Osteocyte (in vitro differentiated cells): ENCODE results near the gene TTLL13. TPM values are rescaled to one million over a fixed set of nuclear protein-coding genes. Genes with fewer than 3 reads are reported as not detected.

Source experiments
- DNase-seq: peaks from one replicate; pipeline ENCODE4 v3.0.0; 2021; ENCODE audit warnings: mixed read lengths; ENCODE audit not compliant: unreplicated experiment; ENCODE audit errors: extremely low spot score
- H3K27ac Mint-ChIP-seq: one replicate; pipeline ENCODE4 v1.8.0; 2021; ENCODE audit warnings: mild to moderate bottlenecking, mixed read lengths; ENCODE audit not compliant: unreplicated experiment
- H3K27me3 Mint-ChIP-seq: one replicate; pipeline ENCODE4 v1.8.0; 2021; ENCODE audit warnings: mixed read lengths; ENCODE audit not compliant: unreplicated experiment
- H3K36me3 Mint-ChIP-seq: one replicate; pipeline ENCODE4 v1.8.0; 2021; ENCODE audit warnings: mixed read lengths; ENCODE audit not compliant: unreplicated experiment
- H3K4me1 Mint-ChIP-seq: one replicate; pipeline ENCODE4 v1.8.0; 2021; ENCODE audit warnings: mixed read lengths; ENCODE audit not compliant: unreplicated experiment
- H3K4me3 Mint-ChIP-seq: one replicate; pipeline ENCODE4 v1.8.0; 2021; ENCODE audit warnings: mild to moderate bottlenecking, moderate library complexity, mixed read lengths; ENCODE audit not compliant: unreplicated experiment
- H3K9me3 Mint-ChIP-seq: one replicate; pipeline ENCODE4 v1.8.0; 2021; ENCODE audit warnings: mixed read lengths; ENCODE audit not compliant: unreplicated experiment
- total RNA-seq: library from RNA; stranded (reverse); gene quantifications from 2 replicates; pipeline ENCODE4 v1.2.1, GENCODE V29; 2021
- TF ChIP-seq, protein P1 (sequence below): fragments of 200-600 bp; sonication (generic); IDR thresholded peaks from 2 replicates; pipeline ENCODE4 v1.5.0; 2021; ENCODE audit warnings: antibody characterized with exemption, mild to moderate bottlenecking, moderate library complexity

The TTLL13 gene
- total RNA-seq, 1 donor from 2014 or later, result not detected

DNA sequence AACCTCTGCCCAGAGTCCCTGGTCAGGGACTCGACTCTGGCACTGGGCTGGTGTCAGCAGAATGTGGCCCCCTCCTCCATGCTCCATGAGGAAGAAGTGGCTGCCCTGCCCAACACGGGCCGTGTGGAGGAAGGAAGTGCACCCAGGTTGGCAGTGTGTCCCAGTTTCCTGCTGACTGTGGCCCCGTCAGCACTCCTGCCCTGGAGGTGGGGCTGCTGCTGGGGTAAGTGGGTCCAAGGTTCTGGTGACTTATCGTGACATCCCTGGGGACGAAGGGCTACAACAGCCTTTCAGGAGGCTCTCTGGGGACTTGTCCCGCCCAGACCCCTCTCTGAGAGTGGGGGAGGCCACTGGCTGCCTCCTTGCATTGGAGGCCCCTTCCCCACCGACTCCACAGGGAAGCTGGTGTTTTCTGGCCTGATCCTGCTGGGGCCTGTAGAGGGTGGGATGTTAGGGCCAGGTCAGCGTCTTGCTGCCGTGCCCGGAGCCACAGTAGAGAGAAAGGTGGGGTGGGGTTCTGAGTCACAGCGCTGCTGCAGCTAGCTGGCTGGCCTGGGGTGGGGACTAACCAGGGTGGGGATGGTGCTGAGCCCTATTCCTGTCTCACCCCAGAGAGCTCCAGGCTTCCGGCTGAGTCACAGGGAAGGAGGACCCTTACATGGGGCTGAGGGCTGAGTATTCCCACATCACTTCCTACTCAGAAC, 37.8 kb upstream of the TTLL13 start:
- Mint-ChIP-seq H3K4me3 (no peak overlapping the region), H3K27me3 (no peaks in the 10 kb centered on the region), H3K27ac (peak overlapping the region; percentile 52), H3K9me3 (no peaks in the 10 kb centered on the region), H3K4me1 (peaks cover 28% of the 10 kb centered on the region), H3K36me3 (peaks cover 12% of the 10 kb centered on the region)
- DNase-seq, result no peak
- TF ChIP-seq, protein P1, sequence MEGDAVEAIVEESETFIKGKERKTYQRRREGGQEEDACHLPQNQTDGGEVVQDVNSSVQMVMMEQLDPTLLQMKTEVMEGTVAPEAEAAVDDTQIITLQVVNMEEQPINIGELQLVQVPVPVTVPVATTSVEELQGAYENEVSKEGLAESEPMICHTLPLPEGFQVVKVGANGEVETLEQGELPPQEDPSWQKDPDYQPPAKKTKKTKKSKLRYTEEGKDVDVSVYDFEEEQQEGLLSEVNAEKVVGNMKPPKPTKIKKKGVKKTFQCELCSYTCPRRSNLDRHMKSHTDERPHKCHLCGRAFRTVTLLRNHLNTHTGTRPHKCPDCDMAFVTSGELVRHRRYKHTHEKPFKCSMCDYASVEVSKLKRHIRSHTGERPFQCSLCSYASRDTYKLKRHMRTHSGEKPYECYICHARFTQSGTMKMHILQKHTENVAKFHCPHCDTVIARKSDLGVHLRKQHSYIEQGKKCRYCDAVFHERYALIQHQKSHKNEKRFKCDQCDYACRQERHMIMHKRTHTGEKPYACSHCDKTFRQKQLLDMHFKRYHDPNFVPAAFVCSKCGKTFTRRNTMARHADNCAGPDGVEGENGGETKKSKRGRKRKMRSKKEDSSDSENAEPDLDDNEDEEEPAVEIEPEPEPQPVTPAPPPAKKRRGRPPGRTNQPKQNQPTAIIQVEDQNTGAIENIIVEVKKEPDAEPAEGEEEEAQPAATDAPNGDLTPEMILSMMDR, result no peak

DNA sequence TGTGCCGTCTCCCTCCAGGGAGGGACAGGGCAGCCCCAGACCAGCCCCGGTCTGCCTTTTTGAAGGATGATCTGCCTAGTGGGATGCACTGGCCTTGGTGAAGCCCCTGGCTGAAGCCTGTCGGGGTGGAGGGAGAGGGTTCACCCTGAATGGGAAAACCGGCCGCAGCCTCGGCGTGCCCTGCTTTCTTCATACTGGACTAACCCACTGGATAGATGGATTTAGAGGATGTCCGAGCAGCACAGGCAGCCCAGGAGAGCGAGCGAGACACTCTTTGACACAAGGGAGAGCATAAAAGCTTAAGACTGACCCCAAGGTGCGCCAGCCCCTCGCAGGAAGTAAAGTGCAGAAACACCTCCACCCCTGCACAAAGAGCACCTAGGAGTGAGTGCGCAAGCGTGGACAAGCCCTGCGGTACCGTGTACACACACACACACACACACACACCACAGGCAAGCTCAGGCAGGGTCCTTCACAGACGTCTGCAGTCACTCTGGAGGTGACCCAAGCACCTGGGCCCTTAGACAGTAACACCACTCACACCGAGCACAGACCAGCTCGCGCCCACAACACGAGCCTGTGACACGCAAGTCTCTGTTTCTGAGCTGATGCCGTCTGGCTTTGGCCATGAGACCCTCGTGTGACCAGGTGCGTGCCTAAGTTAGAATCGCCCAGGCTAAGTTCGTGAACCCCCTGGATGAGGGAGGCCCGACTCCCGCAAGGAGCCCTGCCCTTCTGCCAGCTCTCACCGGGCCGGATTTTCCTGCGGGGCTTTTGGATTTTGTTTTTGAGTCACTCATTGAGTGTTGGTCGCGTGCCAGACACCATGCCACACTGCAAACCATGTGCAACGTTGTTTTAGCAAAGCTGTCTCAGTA, 36.9 kb upstream of the TTLL13 start:
- DNase-seq, result no peak
- Mint-ChIP-seq H3K27me3 (no peaks in the 10 kb centered on the region), H3K4me3 (no peak overlapping the region), H3K36me3 (peaks cover 8% of the 10 kb centered on the region), H3K9me3 (no peaks in the 10 kb centered on the region), H3K27ac (peak overlapping the region; percentile 71), H3K4me1 (peaks cover 28% of the 10 kb centered on the region)
- TF ChIP-seq, protein P1, result no peak

DNA sequence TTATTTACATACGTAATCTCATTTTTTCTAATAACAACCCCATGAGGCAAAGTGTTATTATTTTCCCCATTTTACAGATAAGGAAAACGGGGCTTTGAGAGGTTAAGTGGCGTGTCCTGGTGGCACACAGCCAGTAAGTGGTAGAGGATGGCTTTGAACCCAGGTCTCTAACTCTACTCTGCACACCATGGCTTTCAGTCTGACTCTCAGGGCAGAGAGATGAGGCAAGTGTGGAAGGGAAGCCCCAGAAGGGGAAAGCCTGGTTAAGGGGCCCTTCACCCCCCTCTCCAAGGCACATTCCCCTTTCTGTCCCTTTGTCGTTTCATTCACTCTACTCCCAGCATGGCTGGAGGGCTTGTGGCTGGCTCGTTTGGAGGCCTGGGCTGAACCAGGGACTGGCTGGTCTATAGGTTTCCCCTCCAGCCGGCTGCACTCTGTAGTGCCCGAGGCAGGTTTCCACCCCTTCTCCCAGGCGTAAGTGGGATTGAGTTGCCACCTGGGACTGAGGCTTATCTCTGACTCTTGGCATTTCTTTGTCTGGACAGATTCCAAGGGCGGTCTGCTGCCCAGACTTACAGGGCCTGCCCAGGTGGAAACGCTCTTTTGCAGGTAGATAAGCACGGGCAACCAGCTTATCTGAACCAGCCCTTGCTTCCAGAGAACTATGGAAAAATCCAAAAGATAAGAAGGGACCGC, 36.1 kb upstream of the TTLL13 start:
- no peaks in the 10 kb centered on the region for H3K27me3 Mint-ChIP-seq
- H3K9me3 Mint-ChIP-seq, result no peaks in the 10 kb centered on the region
- DNase-seq, result no peak
- no peak overlapping the region for H3K27ac Mint-ChIP-seq
- H3K4me3 Mint-ChIP-seq, result no peak overlapping the region
- peaks cover 8% of the 10 kb centered on the region for H3K36me3 Mint-ChIP-seq
- H3K4me1 Mint-ChIP-seq, result peaks cover 28% of the 10 kb centered on the region
- TF ChIP-seq, protein P1, result no peak

DNA sequence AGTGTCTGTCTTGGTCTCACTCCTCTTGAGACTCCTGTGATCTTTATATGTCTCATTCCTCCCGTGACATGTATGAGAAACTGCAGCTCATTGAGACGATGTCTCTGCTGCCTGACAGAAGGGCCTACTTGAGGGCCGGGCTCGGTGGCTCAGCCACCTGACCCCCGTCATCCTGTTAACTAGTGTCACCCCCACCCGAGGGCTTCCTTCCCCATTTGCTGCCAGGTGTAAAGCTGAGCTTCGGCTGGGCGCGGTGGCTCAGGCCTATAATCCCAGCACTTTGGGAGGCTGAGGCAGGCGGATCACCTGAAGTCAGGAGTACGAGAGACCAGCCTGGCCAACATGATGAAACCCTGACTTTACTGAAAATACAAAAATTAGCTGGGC, 35.5 kb upstream of the TTLL13 start:
- no peaks in the 10 kb centered on the region for H3K9me3 Mint-ChIP-seq

More for the DNA sequence above, 35.5 kb upstream of the TTLL13 start:
- H3K27ac Mint-ChIP-seq, result no peak overlapping the region
- TF ChIP-seq, protein P1, result no peak
- H3K36me3 Mint-ChIP-seq, result peaks cover 11% of the 10 kb centered on the region
- H3K4me3 Mint-ChIP-seq, result no peak overlapping the region
- DNase-seq, result no peak
- no peaks in the 10 kb centered on the region for H3K27me3 Mint-ChIP-seq
- peaks cover 28% of the 10 kb centered on the region for H3K4me1 Mint-ChIP-seq
